ENCODE results near the gene SOX5.

SOX5 gene

GRCh38 chr12:23949348-23950209 is at the start of gene SOX5:
Gene SOX5 (minus strand): TSS chr12:23949670. CDS start chr12:23949601, 69 bp downstream.
- DNase-seq: no peak

DNA sequence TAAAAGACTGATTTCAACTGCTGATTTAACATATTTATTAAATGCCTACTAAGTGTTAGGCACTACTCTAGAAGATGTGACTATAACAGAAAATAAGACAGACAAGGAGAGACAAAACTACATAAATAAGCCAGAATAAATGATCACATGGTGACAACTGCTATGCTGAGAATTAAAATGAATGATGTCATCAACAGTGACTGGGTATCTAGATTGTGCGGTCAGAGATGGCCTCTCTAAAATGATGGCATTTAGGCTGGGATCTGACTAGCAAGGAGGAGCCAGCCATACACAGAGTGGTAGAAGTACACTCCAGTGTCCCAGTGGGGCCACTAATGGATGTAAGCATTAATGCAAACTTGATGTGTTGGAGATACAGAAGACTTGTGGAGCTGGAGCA is 37.6 kb upstream of the SOX5 start:
- DNase-seq: no peak

DNA sequence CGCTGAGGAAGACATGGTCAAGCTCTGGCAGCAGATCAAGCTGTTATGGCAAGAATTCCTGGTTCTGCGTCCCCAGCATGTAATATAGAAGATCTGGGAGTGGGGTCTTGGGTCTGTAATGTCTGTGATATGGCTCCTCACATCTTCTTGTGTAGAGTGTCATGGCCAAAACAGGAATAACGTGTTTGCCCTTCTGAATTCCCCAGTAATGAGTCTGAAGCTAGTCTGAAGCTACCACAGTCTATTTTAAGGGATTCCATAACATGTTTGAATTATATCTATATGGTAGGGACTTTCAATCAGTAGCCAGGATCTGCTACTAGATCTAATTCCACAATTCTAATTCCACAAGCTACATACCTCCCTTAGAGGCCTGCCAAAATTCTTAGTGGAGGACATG is 31.4 kb upstream of the SOX5 start:
- DNase-seq: no peak

DNA sequence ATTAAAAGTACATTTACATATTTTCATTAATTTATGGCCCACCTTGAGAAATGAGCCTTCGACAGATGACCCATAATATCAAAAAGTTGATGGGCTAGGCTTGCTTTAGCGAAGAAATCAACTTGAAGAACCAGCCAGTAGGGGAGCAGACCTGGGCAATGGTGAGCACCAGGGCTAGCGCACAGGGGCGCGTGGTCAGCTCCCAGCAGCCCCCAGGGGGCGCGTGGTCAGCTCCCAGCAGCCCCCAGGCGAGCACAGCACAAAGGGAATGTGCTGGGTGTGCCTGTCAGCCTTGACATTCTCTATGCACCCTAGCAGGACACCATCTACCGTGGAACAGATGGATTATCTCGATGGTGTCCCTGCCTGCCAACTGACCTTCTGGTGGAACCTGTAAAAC is 15.3 kb upstream of the SOX5 start:
- no peak for DNase-seq

DNA sequence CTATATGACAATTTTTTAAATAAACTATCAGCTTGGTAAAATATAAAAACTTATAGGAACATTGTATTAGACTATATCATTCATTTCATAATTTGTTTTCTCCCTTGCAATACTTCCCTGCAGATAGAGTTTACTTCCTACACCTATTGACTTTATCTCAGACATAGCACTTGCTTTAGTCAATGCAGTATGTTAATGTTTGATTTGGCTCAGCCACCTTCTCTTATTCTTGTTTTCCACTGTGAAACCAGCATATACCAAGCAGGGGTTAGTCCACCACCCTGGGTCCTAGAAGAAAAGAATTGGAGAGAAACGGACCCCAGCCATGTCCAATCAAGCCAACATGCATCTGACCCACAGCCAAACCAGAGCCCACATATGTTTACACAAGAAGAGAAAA is 10.4 kb upstream of the SOX5 start:
- DNase-seq: no peak

DNA sequence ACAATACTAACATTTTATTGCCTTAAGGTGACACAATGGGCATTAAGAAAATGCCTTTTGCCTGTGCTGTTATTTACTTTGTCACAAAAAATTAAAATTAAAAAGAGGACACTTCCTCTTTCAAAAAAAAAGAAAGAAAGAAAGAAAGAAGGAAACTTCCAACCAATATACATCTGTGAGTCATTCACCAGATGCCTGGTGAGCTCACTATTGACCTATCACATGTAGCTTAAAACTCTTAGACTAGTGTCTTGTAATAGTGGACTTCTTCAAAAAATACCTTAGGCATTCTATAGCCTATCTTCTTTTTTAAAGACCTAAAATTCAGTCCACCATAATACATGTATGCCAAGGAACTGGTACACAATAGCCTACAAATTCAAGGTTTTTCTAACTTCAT is 4.9 kb upstream of the SOX5 start:
- no peak for DNase-seq

GRCh38 chr12:23952071-23952470 is 2.6 kb upstream of the SOX5 start:
- no peak for DNase-seq

DNA sequence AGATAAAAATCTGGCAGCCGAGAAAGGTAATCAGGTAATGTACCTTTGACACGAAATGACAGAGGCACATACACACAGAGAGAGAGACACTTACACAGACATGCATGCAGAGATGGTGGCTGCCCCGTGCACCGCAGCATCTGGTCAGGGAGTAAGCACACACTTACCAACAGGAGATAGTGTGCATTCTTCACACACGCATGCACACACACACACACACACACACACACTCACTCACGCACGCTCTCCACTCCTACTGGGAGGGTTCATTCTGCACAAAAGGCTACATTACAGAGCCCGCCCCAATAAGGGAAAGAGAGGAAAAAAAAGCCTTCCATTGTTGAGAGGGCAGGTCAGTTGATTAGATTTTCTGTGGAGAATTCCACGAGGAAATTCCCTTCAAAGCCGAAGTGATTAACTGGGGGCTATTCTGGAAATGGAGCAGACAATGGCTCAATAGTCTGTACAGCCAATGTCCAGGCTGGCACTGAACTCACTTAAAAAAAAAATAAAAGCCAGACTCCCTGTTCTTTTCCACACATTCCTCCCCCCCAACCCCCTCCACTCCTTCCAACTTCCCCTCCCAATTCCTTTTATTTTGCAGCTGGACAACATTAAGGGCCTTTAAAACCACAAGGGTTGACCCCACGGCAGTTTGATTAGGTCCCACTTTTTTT is 1.4 kb upstream of the SOX5 start:
- no peak for DNase-seq

DNA sequence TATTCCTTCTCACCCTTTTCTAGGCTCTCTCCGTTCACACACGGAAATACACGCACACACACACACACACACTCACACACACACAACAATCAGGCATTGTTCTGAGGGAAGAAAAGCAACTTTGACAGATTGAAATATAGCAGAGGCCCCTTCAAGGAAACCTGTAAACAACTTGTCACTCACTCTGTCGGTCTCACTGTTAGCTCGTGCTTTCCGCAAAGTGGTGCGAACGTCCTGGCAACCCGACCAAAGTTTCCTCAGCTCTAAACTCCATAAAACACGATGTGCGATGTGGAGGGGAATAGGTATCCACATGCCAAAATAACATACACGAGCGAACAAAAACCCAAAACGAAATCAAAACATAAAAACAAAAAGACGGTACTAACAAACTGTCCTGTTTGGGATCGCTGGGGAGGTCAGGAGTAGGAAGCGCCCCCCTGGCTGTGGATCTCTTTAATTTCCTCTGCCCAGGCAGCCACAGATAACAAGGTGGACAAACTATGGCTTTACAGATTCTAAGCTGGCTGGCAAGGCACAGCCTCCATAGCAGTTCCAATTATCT is 822 bp upstream of the SOX5 start:
- DNase-seq: no peak

- no peak for DNase-seq
Measured at GRCh38 chr12:23948291-23948690, 1.2 kb downstream of the SOX5 start.

- no peak for DNase-seq
Measured at GRCh38 chr12:23947395-23947794, 2.1 kb downstream of the SOX5 start.

DNA sequence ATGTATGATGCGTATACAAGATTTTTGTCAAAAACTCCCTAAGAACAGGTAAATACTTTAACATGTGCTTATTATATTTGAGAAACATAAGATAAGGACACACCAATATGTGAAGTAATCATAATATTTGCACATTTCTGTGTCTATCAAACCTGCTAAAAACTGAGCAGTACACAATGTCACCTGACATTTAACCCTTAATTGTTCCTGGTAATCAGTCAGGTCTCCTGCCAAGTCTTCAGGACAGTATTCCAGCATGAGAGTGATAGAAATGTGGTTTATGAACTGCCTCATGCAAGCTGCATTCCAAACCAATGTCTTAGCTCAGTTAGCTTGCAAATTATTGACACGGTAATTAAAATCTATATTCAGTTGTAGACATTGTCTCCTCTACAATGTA is 4.2 kb downstream of the SOX5 start:
- DNase-seq: no peak

DNA sequence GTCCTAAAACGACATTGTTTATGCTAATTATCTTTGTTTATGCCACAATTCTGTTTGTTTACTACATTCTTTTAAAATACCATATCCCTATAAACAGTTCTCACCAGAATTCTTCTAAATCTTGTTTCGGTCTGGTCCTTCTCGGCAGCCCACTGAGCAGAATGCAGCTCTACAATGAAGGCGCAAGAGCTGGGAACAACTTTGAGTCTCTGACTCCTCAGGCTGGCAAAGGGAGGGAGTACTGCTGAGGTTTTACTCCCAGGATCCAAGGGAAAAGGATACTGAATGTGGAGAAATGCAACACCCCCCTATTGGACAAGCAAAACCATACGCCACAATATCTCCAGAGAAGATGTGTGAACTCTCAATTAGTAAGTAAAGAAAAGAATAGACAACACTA is 5.4 kb downstream of the SOX5 start:
- DNase-seq: no peak

- DNase-seq: no peak
Measured at GRCh38 chr12:23942841-23943240, 6.6 kb downstream of the SOX5 start.

GRCh38 chr12:23941780-23942179 is 7.7 kb downstream of the SOX5 start:
- no peak for DNase-seq

- DNase-seq: no peak
Measured at GRCh38 chr12:23938422-23938821, 11.0 kb downstream of the SOX5 start.

- no peak for DNase-seq
Measured at GRCh38 chr12:23931176-23931575, 18.3 kb downstream of the SOX5 start.

- no peak for DNase-seq
Measured at GRCh38 chr12:23930599-23930998, 18.9 kb downstream of the SOX5 start.

GRCh38 chr12:23929906-23930305 is 19.6 kb downstream of the SOX5 start:
- no peak for DNase-seq

DNA sequence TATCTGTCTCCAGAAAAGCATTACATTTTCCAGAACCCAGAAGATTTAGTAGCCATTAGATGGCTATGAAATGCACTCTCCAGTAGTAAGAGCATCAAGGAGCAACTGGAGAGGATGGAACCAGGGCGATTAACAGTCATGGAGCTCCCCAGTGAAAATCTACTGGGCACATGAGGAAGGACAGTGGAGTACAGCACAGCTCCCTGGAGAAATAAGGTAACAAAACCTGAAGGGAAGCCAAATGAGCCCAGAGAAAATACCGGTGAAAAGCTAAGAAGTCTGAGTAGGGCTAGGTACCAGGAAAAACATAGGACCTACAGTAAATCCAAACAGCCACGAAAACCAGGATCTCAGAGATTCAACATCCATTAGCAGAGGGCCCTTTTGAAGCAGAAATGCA is 21.6 kb downstream of the SOX5 start:
- DNase-seq: no peak

DNA sequence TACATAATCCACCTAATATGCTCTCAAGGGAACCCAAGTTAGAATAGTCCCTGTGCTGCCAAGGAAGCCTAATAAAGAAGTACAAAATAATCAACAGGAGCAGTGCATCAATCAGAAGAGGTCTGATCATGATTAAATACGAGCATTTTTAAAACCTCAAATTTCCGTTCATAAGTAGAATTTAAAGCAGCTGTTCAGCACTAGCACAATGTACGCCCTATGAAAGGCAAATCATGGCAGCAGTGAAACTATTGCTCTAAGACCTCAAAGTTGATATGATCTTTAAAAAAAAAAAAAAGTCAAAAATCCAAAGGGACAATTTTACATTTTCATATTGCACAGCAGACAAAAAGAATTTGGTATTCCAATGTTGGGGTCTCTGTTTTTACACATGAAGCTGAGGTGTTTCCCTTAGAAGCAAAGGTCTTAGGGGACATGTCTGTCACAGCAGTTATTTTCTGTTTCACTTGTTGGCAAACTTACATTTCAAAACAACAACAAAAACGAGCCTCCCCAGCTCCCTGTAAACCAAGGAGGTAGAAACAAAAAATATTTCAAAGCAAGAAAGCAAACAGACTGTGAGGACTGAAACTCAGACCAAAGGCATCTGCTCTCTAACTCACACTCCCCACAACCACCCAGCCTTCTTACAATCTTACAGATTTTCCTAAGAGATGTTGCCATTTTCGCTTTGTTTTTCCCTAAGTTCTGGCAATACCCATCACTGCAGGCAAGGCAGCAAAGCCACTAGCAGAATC is 28.2 kb downstream of the SOX5 start:
- DNase-seq: no peak

GRCh38 chr12:23911574-23911973 is 37.9 kb downstream of the SOX5 start:
- no peak for DNase-seq

DNA sequence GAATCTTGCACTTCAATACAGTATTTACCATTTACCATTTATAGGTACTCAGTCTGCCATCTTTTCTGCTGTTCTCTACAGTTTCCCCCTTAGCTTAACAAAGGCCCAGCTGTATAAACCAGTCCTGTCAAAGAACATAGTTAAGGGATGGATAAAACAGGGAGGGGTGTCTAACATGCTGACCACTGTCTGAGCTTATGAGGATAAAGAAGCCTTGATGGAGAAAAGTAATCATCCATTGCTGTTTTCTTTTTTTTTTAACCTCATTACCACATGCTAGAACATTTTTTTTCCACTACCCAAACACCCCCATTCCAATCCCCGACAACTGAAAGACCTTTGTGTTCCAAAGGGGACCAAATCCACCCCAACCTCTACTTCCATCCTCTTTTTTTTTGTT is 39.9 kb downstream of the SOX5 start:
- DNase-seq: no peak
